Measurements from ENCODE around the gene MRPL11. TPM values are rescaled to one million over a fixed set of nuclear protein-coding genes. Genes with fewer than 3 reads are reported as not detected.

The MRPL11 gene
- 87.4 to 117 TPM (median 111 TPM) in 5 replicates for total RNA-seq (2022; extraction: Qiagen RNA extraction; ENCODE audit: low read depth)

GRCh38 chr11:66438504-66439466 is at the start of gene MRPL11:
TSS of gene MRPL11 (minus strand) at chr11:66438848. CDS start at chr11:66438754, 94 bp downstream.

GRCh38 chr11:66480117-66480938 is 41.7 kb upstream of the MRPL11 start, which contains the start of gene DPP3:
TSS of gene DPP3 (plus strand) at chr11:66480434. CDS start at chr11:66482201, 1,767 bp downstream.

GRCh38 chr11:66466225-66467033 is 27.8 kb upstream of the MRPL11 start, which contains the start of gene PELI3:
TSS of gene PELI3 (plus strand) at chr11:66466905. CDS start at chr11:66468129, 1,224 bp downstream.

GRCh38 chr11:66420671-66421476 is 17.8 kb downstream of the MRPL11 start, which contains the start of gene NPAS4:
TSS of gene NPAS4 (plus strand) at chr11:66421035. CDS start at chr11:66421180, 145 bp downstream.

Other genes with a start within 250 kb of the MRPL11 start
- gene KLC2, start 181.1 kb downstream of the MRPL11 start, total RNA-seq (2022; extraction: Qiagen RNA extraction; ENCODE audit: low read depth) = 34.8 to 48.3 TPM (median 43.1 TPM) in 5 replicates
- 132 to 155 TPM (median 139 TPM) in 5 replicates for gene RAB1B, start 170.2 kb downstream of the MRPL11 start, total RNA-seq (2022; extraction: Qiagen RNA extraction; ENCODE audit: low read depth)
- 1.1 to 2.6 TPM (median 2.2 TPM) in 5 replicates for gene CNIH2, start 160.7 kb downstream of the MRPL11 start, total RNA-seq (2022; extraction: Qiagen RNA extraction; ENCODE audit: low read depth)
- gene YIF1A, start 149.7 kb downstream of the MRPL11 start, total RNA-seq (2022; extraction: Qiagen RNA extraction; ENCODE audit: low read depth) = 100 to 122 TPM (median 111 TPM) in 5 replicates
- 2.0 to 3.5 TPM (median 3.2 TPM) in 5 replicates for gene TMEM151A, start 147.0 kb downstream of the MRPL11 start, total RNA-seq (2022; extraction: Qiagen RNA extraction; ENCODE audit: low read depth)
- gene CD248, start 121.8 kb downstream of the MRPL11 start, total RNA-seq (2022; extraction: Qiagen RNA extraction; ENCODE audit: low read depth) = not detected in 5 replicates
- gene RIN1, start 102.4 kb downstream of the MRPL11 start, total RNA-seq (2022; extraction: Qiagen RNA extraction; ENCODE audit: low read depth) = 33.9 to 45.2 TPM (median 38.2 TPM) in 5 replicates
- 81.4 to 99.0 TPM (median 87.3 TPM) in 5 replicates for gene BRMS1, start 93.7 kb downstream of the MRPL11 start, total RNA-seq (2022; extraction: Qiagen RNA extraction; ENCODE audit: low read depth)
- gene B4GAT1, start 91.2 kb downstream of the MRPL11 start, total RNA-seq (2022; extraction: Qiagen RNA extraction; ENCODE audit: low read depth) = 14.6 to 19.9 TPM (median 18.2 TPM) in 5 replicates
- 3.4 to 5.7 TPM (median 4.1 TPM) in 5 replicates for gene SLC29A2, start 67.1 kb downstream of the MRPL11 start, total RNA-seq (2022; extraction: Qiagen RNA extraction; ENCODE audit: low read depth)
- gene NPAS4, start 17.8 kb downstream of the MRPL11 start, total RNA-seq (2022; extraction: Qiagen RNA extraction; ENCODE audit: low read depth) = not detected in 5 replicates
- gene PELI3, start 28.1 kb upstream of the MRPL11 start, total RNA-seq (2022; extraction: Qiagen RNA extraction; ENCODE audit: low read depth) = 5.0 to 6.4 TPM (median 5.0 TPM) in 5 replicates
- 54.9 to 77.2 TPM (median 56.6 TPM) in 5 replicates for gene DPP3, start 41.6 kb upstream of the MRPL11 start, total RNA-seq (2022; extraction: Qiagen RNA extraction; ENCODE audit: low read depth)
- gene BBS1, start 71.8 kb upstream of the MRPL11 start, total RNA-seq (2022; extraction: Qiagen RNA extraction; ENCODE audit: low read depth) = 8.7 to 11.2 TPM (median 10.4 TPM) in 5 replicates
- 7.8 to 13.8 TPM (median 12.9 TPM) in 5 replicates for gene ZDHHC24, start 107.2 kb upstream of the MRPL11 start, total RNA-seq (2022; extraction: Qiagen RNA extraction; ENCODE audit: low read depth)
- 0.02 to 0.08 TPM (median 0.05 TPM) in 3 of 5 replicates, not detected in the others for gene ACTN3, start 108.1 kb upstream of the MRPL11 start, total RNA-seq (2022; extraction: Qiagen RNA extraction; ENCODE audit: low read depth)
- gene CTSF, start 129.8 kb upstream of the MRPL11 start, total RNA-seq (2022; extraction: Qiagen RNA extraction; ENCODE audit: low read depth) = 32.4 to 36.0 TPM (median 34.3 TPM) in 5 replicates
- 0.53 to 0.74 TPM (median 0.64 TPM) in 5 replicates for gene CCDC87, start 154.2 kb upstream of the MRPL11 start, total RNA-seq (2022; extraction: Qiagen RNA extraction; ENCODE audit: low read depth)
- 25.0 to 29.3 TPM (median 25.7 TPM) in 5 replicates for gene CCS, start 154.3 kb upstream of the MRPL11 start, total RNA-seq (2022; extraction: Qiagen RNA extraction; ENCODE audit: low read depth)
- 66.4 to 87.4 TPM (median 70.9 TPM) in 5 replicates for gene RBM14, start 177.8 kb upstream of the MRPL11 start, total RNA-seq (2022; extraction: Qiagen RNA extraction; ENCODE audit: low read depth)
- gene RBM4, start 199.9 kb upstream of the MRPL11 start, total RNA-seq (2022; extraction: Qiagen RNA extraction; ENCODE audit: low read depth) = 133 to 153 TPM (median 138 TPM) in 5 replicates
- gene RBM4B, start 239.0 kb upstream of the MRPL11 start, total RNA-seq (2022; extraction: Qiagen RNA extraction; ENCODE audit: low read depth) = 17.6 to 24.0 TPM (median 22.7 TPM) in 5 replicates

Data from A549 treated with DMSO at 1 μM for 4 hours (cell line).